Measurements from ENCODE around the gene ARAP3.
A peak's percentile ranks its signal among the peaks of the same experiment; 100 is the strongest.

The ARAP3 gene

DNA sequence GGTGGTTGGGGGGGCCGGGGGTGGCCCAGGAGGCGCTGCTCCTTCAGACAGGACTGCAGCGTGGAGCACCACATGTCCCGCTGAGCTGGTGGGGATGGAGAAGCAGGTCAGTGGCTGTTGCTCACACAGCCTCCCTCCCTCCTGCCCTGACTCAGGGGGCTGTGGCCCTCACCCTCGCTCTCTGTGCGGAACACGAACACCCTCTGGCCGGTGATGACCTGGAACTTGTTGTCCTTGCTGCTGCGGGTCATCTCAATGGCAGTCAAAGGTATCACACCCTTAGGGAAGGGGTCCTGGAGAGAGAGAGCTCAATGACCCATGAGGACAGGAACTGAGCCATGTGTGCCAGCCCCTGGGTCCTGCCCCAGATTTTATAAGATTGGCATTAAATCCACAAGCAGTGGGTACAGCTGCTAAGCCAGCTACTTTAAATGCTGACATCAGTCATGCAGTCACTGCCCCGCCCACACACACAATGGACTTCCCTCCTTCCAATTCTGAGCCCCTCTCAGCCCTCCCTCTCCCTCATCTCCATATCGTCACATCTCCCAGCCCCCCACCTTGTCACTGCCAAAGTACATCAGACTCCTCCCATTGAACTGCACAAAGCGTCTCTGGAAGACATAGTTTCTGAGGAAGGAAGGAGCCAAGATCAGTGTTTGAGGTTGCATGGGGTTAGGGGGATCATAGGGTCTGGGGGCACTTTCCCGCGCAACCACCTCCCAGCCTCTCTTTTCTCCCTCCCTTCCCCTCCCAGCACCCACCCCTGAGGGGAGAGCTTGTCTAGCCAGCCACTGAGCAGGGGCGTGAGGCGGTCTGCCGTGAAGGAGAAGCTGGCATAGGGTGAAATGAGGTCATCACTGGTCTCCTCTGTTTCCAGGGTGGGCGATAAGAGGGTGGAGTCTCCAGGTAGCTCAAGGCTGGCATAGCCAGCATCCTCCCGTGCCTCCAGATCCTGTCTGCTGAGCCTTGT, 8.9 kb downstream of the ARAP3 start:
- H3K36me3 Mint-ChIP-seq, result no peaks in the 10 kb centered on the region
- no peaks in the 10 kb centered on the region for H3K9me3 Mint-ChIP-seq
- no peak for DNase-seq
- CTCF ChIA-PET, result interaction anchor here (0.7 to 2.3 kb wide), 5 partner anchors 9 to 206 kb away, joined by 3 to 6 read pairs (median 3); no protein-coding TSS in a partner anchor
- H3K27me3 Mint-ChIP-seq, result peaks cover 6% of the 10 kb centered on the region
- H3K27ac Mint-ChIP-seq, result no peak overlapping the region
- H3K4me1 Mint-ChIP-seq, result no peaks in the 10 kb centered on the region
- H3K4me3 Mint-ChIP-seq, result no peak overlapping the region

DNA sequence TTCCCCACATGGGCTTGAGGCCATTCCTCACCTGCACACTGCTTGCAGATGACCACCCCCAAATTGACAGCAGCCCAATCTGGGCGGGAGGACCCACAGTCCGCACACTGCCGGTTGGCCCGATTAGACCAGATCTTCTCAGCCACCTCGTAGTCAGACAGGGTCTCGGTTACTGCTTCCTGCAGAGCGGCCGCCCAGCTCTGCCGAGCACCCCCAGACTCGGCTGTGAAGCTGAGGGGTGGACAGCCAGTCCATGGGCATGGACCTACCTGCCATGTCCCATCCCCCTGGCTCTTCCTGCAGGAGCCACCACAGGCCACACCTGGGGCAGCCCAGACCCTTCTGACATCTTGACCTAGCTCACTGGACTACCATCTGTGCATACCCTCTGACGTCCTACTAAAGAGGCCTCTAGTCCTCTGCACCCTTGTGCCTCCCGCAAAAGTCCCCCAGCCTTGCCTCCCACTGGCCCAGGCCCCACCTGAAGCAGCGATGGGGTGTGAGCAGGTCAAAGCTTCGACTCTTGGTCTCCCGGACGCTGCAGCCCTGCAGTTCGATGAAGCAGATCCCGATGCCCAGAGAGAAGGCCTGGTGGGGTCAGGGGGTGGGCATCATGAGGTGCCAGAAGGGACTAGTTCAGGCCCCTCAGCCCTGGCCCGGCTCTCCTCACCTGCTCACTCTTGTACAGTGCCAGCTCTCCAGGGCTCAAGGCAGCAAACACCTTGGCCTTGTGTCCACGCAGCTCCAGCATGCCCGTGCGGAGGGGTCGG, 9.8 kb downstream of the ARAP3 start:
- no peaks in the 10 kb centered on the region for H3K9me3 Mint-ChIP-seq
- H3K4me1 Mint-ChIP-seq, result no peaks in the 10 kb centered on the region
- peaks cover 5% of the 10 kb centered on the region for H3K27me3 Mint-ChIP-seq
- CTCF ChIA-PET, result interaction anchor here (1.3 to 4.0 kb wide), 4 partner anchors 8 to 207 kb away, joined by 3 to 26 read pairs (median 4); no protein-coding TSS in a partner anchor
- no peaks in the 10 kb centered on the region for H3K36me3 Mint-ChIP-seq
- no peak overlapping the region for H3K27ac Mint-ChIP-seq
- H3K4me3 Mint-ChIP-seq, result no peak overlapping the region
- DNase-seq, result no peak

DNA sequence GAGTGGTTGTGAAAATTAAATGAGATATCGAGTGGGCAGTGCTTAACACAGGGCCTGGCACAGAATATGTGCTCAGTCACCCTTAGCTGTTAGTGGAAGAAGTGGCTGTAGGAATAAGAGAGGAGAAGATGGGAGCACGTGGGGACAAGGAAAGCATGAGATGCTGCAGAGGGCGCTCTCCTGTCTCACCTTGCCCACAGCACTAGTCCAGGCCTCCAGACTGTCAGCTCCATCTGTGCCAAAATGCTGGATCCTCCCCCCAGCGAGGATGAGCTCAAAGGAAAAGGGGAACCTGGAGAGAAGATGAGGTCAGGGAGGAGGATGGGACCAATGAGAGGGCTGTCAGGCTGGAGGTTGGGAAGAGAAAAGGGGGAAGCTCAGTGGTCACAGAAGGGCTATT, 12.5 kb downstream of the ARAP3 start:
- Mint-ChIP-seq H3K9me3 (no peaks in the 10 kb centered on the region), H3K27me3 (peaks cover 18% of the 10 kb centered on the region), H3K27ac (no peak overlapping the region), H3K36me3 (no peaks in the 10 kb centered on the region), H3K4me1 (peaks cover 5% of the 10 kb centered on the region), H3K4me3 (no peak overlapping the region)
- DNase-seq, result no peak
- CTCF ChIA-PET, result interaction anchor here (0.8 to 4.0 kb wide), 12 partner anchors 9 to 300 kb away, joined by 3 to 26 read pairs (median 4); partner anchors contain the start of genes PCDH1 and RNF14

DNA sequence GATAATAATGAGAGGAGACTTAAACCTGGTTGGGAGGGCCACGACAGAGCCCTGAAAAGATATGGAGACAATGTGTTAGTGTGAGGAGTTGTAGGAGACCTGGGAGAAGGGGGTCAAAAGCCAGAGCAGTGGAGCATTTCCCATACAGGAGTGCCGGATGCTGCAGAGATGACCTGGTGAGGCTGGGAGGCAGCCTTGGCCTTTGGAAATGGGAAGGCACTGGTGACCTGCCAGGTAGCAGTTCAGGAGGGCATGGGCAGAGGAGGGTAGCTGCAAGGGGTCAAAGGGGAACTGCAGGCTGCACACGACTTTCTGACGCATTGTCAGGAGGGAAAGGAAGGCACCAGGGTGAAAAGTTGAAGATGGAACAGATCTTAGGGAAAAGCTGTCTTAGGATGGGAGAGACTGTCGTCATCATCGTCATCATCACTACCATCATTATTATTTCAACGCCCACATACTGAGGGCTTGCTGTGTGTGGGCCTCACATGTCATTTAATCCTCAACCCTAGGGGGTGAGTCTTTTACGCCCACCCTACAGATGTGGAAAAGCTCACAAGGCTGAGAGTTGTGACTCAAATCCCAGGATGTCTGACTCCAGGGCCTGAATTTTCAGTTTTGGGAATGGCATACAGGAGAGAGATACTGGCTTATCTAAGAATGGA, 13.3 kb downstream of the ARAP3 start:
- CTCF ChIA-PET, result interaction anchor here (0.8 to 4.0 kb wide), 13 partner anchors 8 to 301 kb away, joined by 3 to 26 read pairs (median 4); partner anchors contain the start of genes PCDH1 and RNF14
- Mint-ChIP-seq H3K27me3 (peaks cover 18% of the 10 kb centered on the region), H3K27ac (no peak overlapping the region)

DNA sequence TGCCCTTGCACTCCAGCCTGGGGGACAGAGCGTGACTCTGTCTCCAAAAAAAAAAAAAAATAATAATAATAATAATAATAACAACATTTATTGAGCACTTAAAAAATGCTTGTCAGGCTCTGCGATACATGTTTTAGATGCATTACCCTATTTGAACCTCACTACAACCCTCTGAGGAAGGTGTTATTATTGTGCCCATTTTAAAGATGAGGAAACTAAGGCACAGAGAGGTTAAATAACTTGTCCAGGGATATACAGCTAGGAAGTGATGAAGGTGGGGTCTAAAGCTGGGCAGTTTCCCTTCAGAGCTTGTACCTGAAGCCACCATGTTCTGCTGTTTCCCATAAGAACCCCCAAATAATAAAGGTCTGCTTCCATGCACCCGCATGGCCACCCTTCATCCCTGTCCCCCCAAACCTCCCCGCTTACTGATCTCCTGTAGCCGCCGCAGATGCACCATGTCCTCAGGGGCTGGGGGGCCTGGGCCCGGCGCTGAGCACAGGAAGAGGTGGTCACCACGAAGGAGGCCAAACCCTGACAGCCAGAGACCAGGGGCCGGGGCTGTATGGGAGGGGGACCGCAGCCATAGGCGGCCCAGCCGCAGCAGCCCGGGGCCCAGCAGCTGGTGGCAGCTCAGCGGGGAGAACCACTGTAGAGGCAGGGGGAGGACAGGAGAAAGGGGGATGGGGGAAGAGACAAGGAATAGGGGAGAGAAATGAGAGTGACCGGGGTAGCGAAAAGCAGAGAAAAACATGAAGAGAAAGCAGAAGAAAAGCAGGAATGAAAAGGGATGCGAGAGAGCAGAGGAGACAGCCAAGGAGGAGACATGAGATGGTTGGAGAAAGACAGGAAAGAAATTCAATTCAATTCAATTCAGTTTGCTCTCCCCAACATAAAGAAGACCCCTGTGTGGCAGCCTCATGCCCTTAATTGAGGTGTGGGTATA, 15.8 kb downstream of the ARAP3 start:
- Mint-ChIP-seq H3K4me3 (no peak overlapping the region), H3K9me3 (no peaks in the 10 kb centered on the region), H3K36me3 (no peaks in the 10 kb centered on the region), H3K4me1 (peaks cover 5% of the 10 kb centered on the region), H3K27me3 (peaks cover 24% of the 10 kb centered on the region), H3K27ac (no peak overlapping the region)
- no peak for DNase-seq
- CTCF ChIA-PET, result interaction anchor here (1.4 to 3.9 kb wide), 9 partner anchors 18 to 294 kb away, joined by 3 to 28 read pairs (median 11); partner anchors contain the start of gene PCDH1

More for the DNA sequence above, 13.3 kb downstream of the ARAP3 start:
- no peak for DNase-seq
- Mint-ChIP-seq H3K9me3 (no peaks in the 10 kb centered on the region), H3K4me1 (peaks cover 5% of the 10 kb centered on the region), H3K36me3 (no peaks in the 10 kb centered on the region), H3K4me3 (no peak overlapping the region)

DNA sequence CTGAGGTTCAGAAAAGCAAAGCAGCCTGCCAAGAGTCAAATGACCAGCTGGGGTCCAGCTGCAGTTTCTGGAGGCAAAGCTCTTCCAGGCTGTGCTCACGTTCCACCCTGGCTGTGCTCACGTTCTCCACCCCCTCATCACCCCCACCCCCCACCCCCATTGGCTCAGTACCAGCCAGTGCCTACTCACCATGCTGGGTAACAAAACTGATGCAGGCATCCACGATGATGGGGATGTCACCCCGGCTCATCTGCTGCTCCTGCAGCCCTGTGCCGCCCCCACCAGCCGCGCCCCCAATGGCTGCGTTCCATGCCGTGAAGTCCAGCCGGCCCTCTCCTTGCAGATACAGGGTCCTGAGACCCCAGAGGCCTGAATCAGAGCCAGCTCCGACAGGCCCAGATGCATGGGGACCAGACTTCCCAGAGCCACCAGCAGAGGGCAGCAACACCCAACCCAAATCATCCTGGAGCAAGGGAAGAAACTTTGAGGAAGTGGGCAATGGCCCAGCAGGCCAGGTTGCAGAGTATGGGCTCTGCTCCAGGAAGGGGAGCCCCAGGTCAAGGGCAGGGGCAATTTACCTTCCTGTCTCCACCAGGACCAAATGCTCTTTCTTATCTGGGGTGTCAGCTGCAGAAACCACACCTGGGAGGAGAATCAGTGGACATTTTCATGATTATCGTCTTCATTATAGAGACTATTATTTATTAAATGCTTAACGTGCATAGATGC, 17.1 kb downstream of the ARAP3 start:
- Mint-ChIP-seq H3K36me3 (no peaks in the 10 kb centered on the region), H3K4me1 (peaks cover 5% of the 10 kb centered on the region), H3K9me3 (no peaks in the 10 kb centered on the region), H3K27ac (no peak overlapping the region), H3K27me3 (peaks cover 19% of the 10 kb centered on the region), H3K4me3 (no peak overlapping the region)
- CTCF ChIA-PET, result interaction anchor here (0.6 to 3.9 kb wide), 24 partner anchors 8 to 296 kb away, joined by 3 to 28 read pairs (median 5); partner anchors contain the start of genes DIAPH1, FCHSD1 and PCDH1
- peak; percentile 84 for DNase-seq

DNA sequence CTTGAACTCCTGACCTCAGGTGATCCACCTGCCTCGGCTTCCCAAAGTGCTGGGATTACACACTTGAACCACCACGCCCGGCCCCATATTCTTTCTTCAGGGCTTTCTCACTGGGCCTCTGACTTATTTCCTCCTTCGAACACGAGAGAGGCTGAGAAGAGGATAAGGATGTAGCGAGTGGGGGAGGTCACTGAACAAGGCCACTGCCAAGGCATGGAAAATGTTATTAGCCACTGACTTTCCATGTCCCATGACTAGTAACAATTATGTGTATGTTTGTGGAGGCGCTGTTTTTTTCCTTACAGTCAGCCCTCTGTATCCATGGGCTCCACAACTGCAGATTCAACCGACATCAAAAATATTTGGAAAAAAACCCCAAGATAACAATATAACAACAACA, 18.5 kb downstream of the ARAP3 start:
- no peak overlapping the region for H3K4me3 Mint-ChIP-seq
- no peaks in the 10 kb centered on the region for H3K9me3 Mint-ChIP-seq
- H3K36me3 Mint-ChIP-seq, result no peaks in the 10 kb centered on the region
- CTCF ChIA-PET, result interaction anchor here (0.8 to 3.9 kb wide), 7 partner anchors 10 to 298 kb away, joined by 3 to 28 read pairs (median 11); partner anchors contain the start of gene PCDH1
- DNase-seq, result no peak
- H3K4me1 Mint-ChIP-seq, result peaks cover 5% of the 10 kb centered on the region
- H3K27me3 Mint-ChIP-seq, result peaks cover 30% of the 10 kb centered on the region
- H3K27ac Mint-ChIP-seq, result no peak overlapping the region

DNA sequence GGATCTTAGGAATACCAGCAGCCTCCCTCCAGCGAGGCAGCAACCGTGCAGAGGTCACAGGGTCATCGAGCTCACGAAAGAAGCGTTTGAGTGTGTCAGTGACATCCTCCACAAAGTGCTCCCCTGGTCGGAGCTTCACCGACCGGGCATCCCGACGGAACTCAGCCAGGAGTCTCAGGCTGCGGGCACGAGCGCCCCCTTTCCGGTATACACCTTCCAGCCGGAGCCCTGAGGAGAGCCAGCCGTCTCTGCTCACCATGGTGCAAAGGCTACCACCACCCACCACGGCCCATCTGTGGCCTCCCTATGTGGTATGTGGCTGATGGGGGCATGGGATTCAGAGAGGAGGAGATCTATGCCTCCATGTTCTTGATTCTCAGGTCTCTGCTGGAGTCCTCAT, 20.0 kb downstream of the ARAP3 start:
- Mint-ChIP-seq H3K36me3 (no peaks in the 10 kb centered on the region), H3K9me3 (no peaks in the 10 kb centered on the region), H3K4me3 (no peak overlapping the region), H3K27me3 (peaks cover 34% of the 10 kb centered on the region), H3K27ac (no peak overlapping the region), H3K4me1 (peaks cover 5% of the 10 kb centered on the region)
- CTCF ChIA-PET, result interaction anchor here (1.1 to 1.2 kb wide), 2 partner anchors 8 to 70 kb away, joined by 3 to 4 read pairs; no protein-coding TSS in a partner anchor
- no peak for DNase-seq

DNA sequence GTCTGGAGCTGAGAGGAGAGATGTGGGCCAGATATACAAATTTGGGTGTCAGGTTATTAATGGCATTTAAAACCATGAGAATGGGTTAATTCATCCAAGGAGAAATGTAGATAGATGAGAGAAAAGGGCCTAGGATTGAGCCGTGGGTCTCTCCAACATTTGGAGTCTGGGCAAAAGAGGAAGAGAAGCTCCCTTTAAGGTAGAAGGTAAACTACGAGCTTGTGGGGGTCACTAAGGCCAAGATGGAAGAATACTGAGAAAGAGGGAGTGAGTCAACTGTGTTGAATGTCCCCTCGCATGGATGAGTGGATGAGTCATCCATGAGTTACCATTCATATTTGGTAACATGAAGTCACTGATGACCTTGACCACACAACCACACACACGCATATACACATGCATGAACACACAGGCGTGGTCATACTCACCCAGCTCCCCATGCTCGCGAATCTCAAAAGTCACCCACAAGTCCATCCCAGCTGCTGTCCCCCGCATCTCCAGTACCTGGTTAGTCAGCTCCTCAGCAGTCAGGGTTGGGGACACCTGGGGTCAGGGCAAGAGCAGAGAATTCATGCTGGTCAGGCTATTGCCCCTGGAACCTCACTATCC, 24.0 kb downstream of the ARAP3 start:
- peaks cover 44% of the 10 kb centered on the region for H3K27me3 Mint-ChIP-seq
- H3K36me3 Mint-ChIP-seq, result no peaks in the 10 kb centered on the region
- DNase-seq, result no peak
- H3K4me3 Mint-ChIP-seq, result no peak overlapping the region
- no peak overlapping the region for H3K27ac Mint-ChIP-seq
- CTCF ChIA-PET, result interaction anchor here (1.5 kb wide), 1 partner anchor 303 kb away, joined by 5 read pairs; no protein-coding TSS in a partner anchor
- H3K9me3 Mint-ChIP-seq, result no peaks in the 10 kb centered on the region
- no peaks in the 10 kb centered on the region for H3K4me1 Mint-ChIP-seq

DNA sequence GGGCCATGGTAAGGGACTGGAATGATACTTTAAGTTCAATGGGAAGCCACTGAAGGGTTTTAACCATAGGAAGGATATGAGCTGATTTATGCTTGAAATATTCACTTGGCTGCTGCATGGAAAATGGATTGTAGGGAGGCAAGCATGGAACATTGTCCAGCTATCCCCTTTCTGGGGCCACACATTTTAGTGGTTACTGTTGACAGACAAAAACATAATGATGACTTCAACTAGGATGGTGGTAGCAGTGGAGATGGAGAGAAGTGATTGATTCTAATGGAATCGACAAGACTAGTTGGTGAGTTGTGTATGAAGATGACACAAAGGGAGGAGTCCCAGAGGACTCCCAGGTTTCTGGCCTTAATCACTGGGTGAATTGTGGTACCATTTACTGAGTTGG, 24.6 kb downstream of the ARAP3 start:
- no peak overlapping the region for H3K4me3 Mint-ChIP-seq
- CTCF ChIA-PET, result interaction anchor here (1.1 to 1.5 kb wide), 2 partner anchors 12 to 304 kb away, joined by 4 to 5 read pairs; no protein-coding TSS in a partner anchor
- H3K27ac Mint-ChIP-seq, result no peak overlapping the region
- H3K36me3 Mint-ChIP-seq, result no peaks in the 10 kb centered on the region
- peaks cover 2% of the 10 kb centered on the region for H3K4me1 Mint-ChIP-seq
- H3K9me3 Mint-ChIP-seq, result no peaks in the 10 kb centered on the region
- no peak for DNase-seq
- H3K27me3 Mint-ChIP-seq, result peaks cover 50% of the 10 kb centered on the region

DNA sequence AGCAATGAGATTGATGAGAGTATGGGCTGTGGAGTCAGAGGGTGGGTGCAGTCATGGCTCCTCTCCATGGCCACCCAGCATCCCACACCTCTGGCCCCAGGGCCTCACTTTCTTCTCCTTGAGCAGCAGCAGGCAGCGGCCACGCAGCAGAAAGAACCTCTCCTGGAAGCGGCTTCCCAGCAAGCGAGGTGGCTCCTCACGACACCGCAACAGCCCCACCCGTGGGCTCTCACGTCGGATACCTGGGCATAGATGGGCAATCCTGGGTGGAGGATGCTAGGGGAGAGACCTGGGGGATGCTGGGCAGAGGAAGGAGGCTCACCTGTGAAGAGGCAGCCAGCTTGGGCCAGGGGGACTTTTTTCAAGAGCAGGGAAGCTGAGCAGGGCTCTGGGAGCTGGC, 25.6 kb downstream of the ARAP3 start:
- CTCF ChIA-PET, result interaction anchor here (1.1 to 1.5 kb wide), 2 partner anchors 9 to 13 kb away, joined by 4 to 5 read pairs; no protein-coding TSS in a partner anchor
- Mint-ChIP-seq H3K36me3 (no peaks in the 10 kb centered on the region), H3K27me3 (peaks cover 44% of the 10 kb centered on the region), H3K4me3 (no peak overlapping the region), H3K4me1 (peaks cover 11% of the 10 kb centered on the region), H3K9me3 (no peaks in the 10 kb centered on the region), H3K27ac (no peak overlapping the region)
- DNase-seq, result peak; percentile 8

DNA sequence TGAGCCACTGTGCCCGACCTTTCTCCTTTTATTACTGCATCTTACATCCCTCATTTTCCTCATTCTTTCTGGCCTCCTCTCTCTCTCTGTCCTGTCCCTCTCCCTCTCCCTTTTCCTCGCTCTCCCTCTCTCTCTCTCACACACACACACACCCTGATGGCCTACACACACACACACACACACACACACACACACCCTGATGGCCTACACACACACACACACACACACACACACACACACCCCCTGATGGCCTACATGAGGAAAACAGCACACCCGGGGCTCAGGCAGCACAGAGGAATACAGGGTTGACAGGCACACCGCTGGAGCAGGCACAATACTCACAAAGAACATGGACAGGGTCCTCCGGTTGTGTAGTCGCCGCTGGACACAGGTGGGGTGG, 27.0 kb downstream of the ARAP3 start:
- Mint-ChIP-seq H3K27me3 (peaks cover 44% of the 10 kb centered on the region), H3K9me3 (no peaks in the 10 kb centered on the region)

More for the DNA sequence above, 27.0 kb downstream of the ARAP3 start:
- Mint-ChIP-seq H3K27ac (peak overlapping the region; percentile 11), H3K4me1 (peaks cover 23% of the 10 kb centered on the region), H3K36me3 (no peaks in the 10 kb centered on the region), H3K4me3 (no peak overlapping the region)
- CTCF ChIA-PET, result interaction anchor here (1.5 to 1.9 kb wide), 2 partner anchors 10 to 63 kb away, joined by 3 to 8 read pairs; no protein-coding TSS in a partner anchor
- peak; percentile 5 for DNase-seq
